AG20443 (cell line): Measurements from ENCODE around the gene SLIT3.
"Not testable (repeated sequence)": the region's sequence is repeated elsewhere in the genome, so short reads cannot be mapped to it uniquely, and the experiment has no call there.

Source experiments
- DNase-seq: peaks from one replicate; pipeline ENCODE4 v3.0.0; 2012; ENCODE audit warnings: low spot score, mixed read lengths

SLIT3 gene

GRCh38 chr5:169219351-169219750, 81.6 kb downstream of the SLIT3 start:
- no peak for DNase-seq

DNA sequence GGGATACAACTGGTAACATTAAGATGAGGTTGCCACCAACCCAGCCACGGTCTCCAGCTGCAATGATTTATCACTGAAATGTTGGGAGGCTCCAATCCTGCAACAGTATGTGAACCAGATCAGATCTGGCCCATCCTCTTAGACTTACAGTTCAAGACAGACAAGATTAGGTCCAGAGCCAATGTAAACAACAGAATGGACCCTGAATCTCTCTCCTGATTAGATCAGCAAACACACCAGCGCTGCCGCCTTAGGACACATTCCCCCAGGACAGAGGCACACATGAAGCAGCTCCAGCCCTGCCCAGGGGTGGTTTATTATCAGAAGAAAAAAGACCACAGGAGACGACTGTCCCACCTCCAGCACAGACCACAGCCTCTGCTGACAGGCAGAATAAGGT, 82.1 kb downstream of the SLIT3 start:
- DNase-seq = no peak

DNA sequence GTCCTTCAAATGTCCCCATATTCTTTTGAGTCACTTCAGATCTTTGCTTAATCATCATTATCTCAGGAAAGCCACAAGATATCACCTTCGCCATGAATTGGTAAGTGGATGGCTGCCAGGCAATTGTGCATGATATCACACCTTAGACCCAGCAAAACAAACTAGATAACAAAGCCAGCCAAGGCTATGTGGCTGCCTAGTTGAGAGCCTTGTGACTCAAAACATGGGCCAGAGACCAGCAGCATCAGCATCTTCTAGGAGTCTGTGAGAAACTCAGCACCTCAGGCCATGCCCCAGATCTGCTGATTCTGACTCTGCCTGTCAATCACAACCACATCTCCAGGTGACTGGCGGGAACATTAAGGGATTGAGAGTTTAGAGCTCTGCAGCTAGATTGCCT, 82.8 kb downstream of the SLIT3 start:
- no peak for DNase-seq

- DNase-seq = no peak
These were observed 84.1 kb downstream of the SLIT3 start for GRCh38 chr5:169216866-169217265.

- DNase-seq = peak; percentile 64
These were observed 87.5 kb downstream of the SLIT3 start for GRCh38 chr5:169213479-169213878.

DNA sequence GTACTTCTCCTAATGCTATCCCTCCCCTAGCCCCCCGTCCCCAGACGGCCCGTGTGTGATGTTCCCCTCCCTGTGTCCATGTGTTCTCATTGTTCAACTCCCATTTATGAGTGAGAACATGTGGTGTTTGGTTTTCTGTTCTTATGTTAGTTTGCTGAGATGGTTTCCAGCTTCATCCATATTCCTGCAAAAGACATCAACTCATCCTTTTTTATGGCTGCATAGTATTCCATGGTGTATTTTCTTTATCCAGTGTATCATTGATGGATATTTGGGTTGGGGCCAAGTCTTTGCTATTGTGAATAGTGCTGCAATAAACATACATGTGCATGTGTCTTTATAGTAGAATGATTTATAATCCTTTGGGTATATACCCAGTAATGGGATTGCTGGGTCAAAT, 89.2 kb downstream of the SLIT3 start:
- not testable (repeated sequence) for DNase-seq

- DNase-seq = no peak
These were observed 96.0 kb downstream of the SLIT3 start for GRCh38 chr5:169204788-169205400.

GRCh38 chr5:169202969-169203368, 98.0 kb downstream of the SLIT3 start:
- DNase-seq = peak; percentile 30

- no peak for DNase-seq
These were observed 99.3 kb downstream of the SLIT3 start for GRCh38 chr5:169201597-169201996.

DNA sequence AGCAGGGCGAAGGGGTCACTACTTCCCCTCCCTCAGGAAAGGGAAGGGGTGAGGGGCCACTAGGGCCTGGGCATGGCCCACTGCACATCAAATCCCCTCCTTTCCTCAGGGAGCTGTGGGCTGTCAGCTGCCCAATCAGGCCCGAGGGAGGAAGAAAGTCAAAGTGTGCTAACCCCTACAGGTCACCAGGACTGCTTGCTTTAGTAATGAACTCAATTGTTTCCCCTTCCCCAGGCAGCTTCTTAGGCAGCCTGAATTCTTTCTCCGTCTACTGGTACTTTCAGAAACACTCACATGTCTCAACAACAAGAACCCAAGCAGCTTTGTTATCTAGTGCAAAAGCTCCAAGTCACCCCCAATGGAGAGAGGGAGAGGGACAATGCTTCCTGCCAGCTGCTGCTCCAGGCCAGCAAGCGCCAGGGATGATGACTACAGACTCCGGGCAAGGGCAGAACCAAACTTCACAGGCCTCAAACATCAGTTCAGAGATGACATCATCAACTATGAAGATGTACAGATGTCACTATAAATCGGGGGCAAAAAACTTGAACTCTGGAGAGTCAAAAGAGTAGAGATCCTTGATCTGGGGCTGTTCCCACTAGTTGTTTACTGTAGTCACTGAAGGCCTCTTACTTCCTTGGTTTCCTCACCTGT, 100.7 kb downstream of the SLIT3 start:
- no peak for DNase-seq

- no peak for DNase-seq
These were observed 103.6 kb downstream of the SLIT3 start for GRCh38 chr5:169197343-169197742.

GRCh38 chr5:169196059-169196458, 104.9 kb downstream of the SLIT3 start:
- DNase-seq = no peak

- no peak for DNase-seq
These were observed 105.3 kb downstream of the SLIT3 start for GRCh38 chr5:169195601-169196000.

GRCh38 chr5:169192536-169192935, 108.4 kb downstream of the SLIT3 start:
- no peak for DNase-seq

DNA sequence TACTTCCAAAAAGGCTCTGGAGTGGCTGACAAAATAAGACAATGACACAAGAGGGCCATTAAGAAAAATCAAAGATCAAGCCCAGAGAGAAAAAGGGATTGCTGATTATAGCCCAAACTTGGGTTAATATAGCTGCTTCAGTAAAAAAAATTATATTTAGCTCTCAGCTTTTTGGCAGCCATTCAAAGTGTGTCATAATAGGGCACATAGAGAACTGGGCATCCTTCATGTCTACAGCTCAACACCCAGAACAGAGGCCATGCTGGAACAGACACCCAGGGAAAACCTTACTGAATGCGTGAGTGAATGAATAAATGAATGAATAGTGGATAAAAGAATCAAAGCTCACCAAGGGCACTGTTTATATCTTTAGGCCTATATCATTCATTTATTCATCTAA, 110.1 kb downstream of the SLIT3 start:
- peak; percentile 30 for DNase-seq

DNA sequence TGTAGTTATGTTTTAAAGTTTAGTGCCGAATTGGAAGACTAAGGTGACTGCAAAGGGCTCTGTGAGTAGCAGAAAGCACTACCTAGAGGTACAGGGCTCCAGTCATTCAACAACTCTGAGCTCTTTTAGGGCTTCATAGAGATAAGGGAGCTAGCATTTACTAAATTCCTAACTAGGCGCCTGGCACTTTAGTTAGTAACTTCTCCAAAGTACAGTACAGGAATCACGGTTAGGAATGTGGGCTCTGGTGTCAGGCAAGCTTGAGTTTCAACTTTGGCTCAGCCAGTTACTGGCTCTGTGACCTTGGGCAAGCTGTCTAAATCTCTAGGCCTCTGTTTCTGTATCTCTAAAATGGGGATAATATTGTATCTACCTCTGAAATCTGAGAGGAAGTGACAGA, 115.3 kb downstream of the SLIT3 start:
- DNase-seq = peak; percentile 26

- DNase-seq = peak; percentile 57
These were observed 117.4 kb downstream of the SLIT3 start for GRCh38 chr5:169183576-169183975.

DNA sequence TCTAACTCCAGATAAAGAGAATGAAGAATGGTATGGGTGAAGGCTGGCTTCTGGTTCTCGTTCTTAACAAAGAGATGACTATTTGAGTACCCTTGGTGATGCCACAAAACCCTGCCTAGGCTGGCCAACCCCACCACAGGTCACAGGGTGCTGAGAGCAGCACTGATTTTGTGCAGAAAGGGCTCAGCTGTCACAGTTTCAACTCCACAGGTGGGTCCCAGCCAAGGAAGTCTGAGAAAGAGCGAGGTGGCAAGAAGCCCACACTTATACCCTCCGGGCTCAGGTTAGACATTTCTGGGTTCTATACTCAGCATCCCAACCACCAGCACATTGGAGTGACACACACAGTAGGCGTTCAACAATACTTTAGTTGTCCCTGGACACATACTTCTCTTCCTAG, 118.1 kb downstream of the SLIT3 start:
- no peak for DNase-seq

DNA sequence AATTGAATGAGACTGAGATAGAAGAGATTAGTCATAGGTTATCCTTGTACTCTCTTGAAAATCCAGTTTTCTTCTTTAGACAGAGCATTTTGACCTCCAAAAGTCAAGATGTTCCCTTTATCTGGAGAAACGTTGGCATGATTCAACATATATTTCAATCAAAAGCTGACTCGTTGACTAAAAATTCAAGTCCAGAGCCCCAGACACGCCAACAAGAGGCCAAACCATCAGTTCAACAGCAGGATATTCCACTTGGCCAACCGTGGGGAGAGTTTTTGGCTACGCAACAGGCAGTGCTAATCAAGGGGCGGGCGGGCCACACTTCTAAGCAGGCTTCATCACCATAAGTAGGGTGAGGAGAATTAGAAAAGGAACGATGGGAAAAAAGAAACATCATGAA, 119.1 kb downstream of the SLIT3 start:
- no peak for DNase-seq

GRCh38 chr5:169178754-169179153, 122.2 kb downstream of the SLIT3 start:
- no peak for DNase-seq

DNA sequence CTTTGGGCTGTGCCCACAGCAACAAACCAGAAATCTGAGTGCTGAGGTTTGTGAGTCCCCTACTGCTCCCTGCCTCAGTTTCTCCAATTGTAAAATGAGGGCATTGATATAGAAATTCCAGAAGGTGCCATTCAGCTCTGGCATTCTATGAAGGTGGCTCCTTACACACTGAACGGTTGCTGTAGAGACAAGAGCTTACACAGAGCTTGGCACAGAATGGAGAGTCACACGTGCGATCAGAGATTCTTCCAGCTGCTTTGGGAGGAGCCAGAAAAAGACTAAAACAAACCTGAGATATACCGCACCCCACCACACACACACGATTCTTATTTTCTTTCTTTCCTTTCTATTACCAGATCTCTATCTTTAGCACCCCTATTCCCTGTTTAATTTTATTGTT, 122.7 kb downstream of the SLIT3 start:
- DNase-seq = no peak

GRCh38 chr5:169176709-169177694, 123.9 kb downstream of the SLIT3 start:
- DNase-seq = no peak

DNA sequence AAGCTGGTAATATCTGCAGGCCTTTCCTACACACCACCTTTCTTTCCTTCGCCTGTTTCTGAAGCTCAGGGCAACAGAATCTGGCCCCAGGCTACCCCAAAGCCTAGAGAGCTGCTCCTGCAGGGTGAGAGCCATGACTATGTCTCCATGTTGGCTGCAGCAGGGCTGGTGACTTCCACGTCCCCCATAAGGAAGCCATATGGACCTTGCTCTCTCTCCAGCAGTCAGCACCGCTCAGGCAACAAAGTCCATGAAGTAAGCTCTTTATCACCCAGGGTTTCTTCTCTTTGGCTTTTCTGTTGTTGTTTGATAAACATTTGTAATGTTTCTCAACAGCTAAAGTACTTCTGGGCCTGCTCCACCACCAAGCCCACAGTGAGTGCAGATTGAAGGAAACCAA, 125.2 kb downstream of the SLIT3 start:
- DNase-seq = no peak
